Stimulated activated CD8-positive, alpha-beta memory T cell treated with anti-CD3 and anti-CD28 coated beads, Interleukin-12 subunit alpha, Interleukin-12 subunit beta, amount 100 ng/mL, for 4 hours (primary cell): ENCODE results near the gene CD99L2.

ENCODE experiments used
- DNase-seq: peaks from one replicate; pipeline ENCODE4 v3.0.0-alpha.2; 2020; ENCODE audit warnings: low read depth

CD99L2 gene

DNA sequence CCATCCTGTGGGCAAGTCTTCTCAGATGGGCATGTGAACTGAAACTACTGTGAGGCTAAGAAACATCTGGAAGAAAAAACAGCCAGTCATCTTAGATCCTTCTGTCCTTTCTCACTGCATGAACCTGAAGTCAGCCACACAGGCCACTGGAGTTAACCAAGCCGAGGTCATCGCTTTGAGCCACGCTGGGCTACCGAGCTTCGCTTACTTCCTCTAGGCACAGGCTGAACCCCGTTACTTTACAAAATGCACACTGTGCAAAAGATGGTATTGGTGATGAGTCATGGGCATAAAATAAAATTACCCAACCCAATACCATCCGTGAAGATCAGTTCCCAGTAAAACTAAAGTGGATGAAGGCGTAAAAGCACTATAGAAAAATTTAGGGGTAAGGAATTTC is 119.1 kb downstream of the CD99L2 start:
- DNase-seq: no peak

DNA sequence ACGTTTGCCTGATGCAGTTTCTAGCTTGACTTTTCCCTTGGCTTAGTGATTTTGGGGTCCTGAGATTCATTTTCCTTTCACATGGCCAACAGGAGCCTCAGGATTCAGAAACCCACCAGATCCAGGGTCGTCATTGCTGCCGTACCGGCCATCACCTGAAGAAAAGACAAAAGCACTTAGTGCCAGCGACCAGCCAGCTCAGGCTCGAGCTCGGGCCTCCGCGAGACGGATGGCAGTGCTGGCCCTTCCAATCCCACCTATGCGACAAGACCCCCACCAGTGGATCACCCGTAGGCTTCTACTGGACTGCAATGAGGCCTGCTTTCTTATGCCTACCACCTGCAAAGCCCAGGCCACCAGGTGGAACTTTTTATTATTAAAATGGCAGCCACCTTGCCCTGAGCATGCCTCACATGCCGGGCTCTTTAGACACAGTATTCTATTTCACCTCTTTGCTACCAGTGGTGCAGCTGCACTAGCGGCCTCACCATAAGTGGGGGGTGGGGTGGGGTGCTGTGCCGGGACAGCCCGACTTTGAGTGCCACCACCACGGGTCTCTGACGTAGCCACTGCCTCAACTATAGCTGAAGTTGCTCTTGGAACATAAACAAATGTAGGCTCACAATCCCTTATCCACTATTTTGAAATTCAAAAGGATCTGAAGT is 121.0 kb downstream of the CD99L2 start:
- no peak for DNase-seq

DNA sequence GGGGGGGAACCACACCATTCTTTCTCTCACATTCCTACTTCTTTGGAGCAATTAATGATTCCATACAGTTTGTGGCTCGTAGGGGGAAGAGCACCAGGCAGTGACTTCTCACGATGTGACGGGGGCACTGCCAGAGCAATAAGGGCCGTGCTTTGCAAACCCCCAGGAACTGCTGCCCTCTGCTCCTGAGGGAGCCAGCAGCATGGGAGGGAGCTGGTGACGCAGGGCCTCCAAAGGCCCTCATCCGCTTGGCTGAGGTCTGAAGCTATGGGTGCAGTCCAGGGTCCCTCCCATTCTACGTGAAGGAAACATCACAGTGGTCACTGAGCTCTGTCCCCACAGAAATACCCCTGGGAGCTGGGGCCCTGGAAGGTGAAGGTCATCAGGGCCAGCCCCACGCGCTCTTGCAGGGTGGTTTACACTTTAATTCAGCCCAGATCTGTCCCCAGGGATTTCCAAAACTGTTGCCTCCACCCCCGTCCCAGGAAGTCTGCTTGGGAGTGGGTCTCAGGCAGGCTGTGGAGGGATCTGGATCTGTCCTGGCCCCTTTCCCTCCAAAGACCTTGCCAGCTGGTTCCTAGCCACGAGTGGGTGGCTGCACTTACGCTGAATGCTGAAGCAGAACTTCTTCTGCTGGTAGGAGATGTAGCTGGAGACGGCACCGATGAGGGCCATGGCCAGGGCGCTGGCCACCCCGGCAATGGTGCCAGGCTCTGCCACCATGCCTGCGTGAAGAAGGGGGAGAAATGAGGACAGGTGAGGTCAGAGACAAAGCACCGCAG is 122.7 kb downstream of the CD99L2 start:
- no peak for DNase-seq

DNA sequence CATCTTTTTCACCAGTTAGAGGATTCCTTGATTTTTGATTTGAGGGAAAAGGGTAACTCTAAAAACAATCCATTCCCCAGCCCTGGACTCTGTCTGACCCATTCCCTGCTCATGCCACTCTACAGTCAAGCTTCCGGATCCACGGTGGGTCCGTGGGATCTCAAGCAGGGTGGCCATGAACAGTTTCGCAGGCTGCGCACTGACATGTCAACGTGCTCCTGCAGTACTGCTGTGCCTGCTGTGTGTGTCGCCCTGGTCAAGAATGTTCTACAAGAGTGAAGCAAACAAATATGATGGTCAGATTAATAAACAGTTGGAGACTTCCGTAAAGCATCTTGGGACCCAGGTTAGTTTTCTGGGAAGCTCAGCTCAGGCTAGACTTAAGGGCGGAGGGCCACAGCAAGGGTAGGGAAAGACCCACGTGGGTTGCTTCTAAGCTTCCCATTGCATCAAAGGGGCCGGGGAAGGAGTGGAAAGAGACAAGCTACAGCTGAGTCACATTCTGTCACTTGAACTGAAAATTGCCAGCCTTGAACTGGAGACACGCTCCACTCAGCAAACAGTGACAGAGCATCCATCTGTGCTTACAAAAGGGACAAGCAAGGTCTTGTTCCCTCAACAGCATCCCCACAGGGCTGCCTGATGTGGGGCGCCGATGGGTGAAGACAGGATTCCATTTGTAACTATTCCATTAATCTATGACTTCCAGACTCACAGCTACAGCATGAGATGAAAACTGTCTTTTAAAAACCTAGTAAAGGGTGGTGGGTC is 123.5 kb downstream of the CD99L2 start:
- no peak for DNase-seq

DNA sequence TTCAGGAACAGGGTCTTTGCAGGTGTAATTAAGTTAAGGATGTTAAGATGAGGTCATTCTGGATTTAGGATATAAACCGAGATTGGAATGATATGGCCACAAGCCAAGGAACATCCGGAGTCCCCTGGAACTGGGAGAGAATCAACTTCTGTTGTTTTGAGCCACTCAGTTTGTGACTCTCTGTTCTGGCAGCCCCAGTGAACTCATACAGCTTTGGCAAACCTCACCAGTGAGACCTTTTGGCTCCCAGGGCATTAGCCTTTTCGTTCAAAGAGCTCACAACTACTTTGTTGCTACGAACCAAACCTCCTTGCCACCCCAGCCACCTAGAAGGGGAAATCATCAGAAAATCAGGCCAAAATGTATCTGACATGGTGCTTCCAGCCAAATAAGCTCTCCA is 124.8 kb downstream of the CD99L2 start:
- DNase-seq: no peak

DNA sequence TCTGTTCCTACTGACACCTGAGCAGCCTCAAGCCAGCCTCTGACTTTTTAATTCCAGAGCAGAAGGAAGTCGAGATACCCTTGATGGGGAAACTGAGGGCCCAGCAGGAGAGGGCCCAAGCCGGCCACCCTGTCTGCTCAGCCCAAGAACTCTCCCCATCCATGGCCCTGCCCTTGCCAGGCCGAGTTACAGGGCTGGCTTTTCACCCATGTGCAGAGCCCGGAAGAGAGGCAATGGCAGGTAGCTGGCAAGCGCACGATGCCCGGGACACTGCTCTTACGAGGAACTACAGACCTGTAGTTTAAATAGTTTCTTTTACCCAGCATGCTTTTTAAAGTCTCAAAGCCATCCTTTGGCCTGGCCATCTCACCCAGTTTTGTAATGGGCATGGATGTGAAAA is 125.4 kb downstream of the CD99L2 start:
- DNase-seq: no peak

DNA sequence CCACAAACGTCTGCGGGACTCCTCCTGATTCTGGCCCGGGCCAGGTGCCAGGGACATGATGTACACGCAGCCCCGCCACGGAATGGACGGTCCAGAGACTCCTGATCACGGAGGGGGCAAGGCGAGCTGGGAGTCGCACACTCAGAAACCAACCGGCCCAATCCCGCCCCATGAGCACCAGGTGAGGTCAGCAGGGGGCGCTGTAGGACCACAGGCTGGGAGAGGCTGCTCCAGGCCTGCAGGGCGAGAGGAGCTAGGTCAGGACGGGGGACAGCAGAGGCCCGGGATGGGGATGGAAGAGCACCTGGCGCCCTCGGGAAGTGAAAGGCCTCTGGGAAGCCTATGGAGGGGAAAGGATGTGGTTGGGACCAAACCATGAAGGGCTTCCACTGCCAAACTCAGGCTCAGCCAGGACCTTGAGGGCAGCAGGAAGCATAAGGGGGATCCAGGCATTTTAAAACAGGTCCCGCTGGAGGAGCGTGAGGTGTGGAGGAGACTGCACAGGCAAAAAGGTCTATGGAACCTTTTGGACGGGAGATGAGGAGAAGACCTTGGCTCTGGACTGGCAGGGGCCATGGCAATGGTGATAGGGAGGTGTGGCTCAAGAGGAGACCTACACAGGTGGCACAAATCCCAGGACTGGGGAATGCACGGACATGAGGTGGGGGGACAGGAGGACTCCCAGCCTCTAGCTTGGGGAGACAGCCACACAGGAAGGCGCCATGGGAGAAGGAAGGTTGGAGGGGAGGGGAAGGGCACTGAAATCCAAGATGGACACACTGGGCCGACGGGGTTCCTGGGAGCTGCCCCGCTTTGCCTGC is 126.1 kb downstream of the CD99L2 start:
- peak; percentile 34 for DNase-seq

DNA sequence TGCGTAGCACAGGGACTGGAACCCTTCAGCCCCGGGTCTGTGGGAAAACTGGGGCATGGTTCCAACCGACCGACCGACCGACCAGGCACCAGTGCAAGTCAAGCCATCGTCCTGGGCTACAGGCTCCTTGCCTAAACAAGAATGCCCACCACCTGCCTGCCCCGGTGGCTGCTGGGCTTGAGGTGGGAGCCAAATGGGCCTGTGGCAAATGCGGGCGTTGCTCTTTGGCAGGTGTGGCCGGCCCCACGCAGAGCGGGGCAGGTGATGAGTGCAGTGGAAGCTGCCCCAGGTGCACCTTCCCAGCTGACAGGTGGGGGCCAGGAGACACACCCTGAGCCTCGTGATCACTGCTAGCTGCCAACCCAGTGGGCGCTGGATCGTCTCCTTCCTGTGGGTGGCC is 127.4 kb downstream of the CD99L2 start:
- no peak for DNase-seq

DNA sequence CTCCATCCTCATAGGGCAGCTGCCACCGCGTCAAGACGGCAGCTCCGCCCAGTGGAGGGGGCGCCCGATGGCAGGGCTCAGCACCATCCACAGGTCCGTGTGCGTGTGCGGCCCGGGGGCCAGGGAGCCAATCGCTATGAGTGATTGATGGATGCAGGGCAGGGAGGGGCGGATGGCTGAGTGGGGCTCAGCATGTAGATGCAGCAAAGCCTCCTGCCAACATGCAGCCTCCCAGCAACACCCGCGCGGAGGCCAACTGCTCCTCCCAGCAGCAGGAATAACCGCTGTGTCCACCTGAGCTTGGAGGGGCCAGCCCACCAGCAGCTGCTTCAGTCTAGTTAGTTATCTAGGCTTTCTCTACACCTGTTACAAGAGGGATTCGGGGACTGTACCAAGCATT is 127.8 kb downstream of the CD99L2 start:
- DNase-seq: no peak

DNA sequence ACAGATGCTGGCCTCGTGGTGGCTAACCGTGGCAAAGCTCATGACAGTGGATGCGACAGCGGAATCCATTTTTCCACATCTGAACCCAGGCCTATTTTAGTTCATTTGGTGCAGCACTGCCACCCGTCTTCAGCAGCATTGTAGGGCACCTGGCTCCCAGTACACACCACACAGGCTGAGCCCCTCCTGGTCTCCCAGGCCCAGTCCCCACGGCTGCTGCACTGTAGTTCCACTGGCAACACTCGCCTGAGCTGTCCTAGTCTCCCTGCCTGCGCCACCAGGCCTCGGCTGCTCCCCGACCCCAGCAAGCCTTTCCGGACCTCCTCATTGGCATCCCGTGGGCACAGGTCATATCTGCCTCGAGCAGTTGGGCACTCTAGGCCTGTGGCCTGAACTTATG is 129.1 kb downstream of the CD99L2 start:
- no peak for DNase-seq

DNA sequence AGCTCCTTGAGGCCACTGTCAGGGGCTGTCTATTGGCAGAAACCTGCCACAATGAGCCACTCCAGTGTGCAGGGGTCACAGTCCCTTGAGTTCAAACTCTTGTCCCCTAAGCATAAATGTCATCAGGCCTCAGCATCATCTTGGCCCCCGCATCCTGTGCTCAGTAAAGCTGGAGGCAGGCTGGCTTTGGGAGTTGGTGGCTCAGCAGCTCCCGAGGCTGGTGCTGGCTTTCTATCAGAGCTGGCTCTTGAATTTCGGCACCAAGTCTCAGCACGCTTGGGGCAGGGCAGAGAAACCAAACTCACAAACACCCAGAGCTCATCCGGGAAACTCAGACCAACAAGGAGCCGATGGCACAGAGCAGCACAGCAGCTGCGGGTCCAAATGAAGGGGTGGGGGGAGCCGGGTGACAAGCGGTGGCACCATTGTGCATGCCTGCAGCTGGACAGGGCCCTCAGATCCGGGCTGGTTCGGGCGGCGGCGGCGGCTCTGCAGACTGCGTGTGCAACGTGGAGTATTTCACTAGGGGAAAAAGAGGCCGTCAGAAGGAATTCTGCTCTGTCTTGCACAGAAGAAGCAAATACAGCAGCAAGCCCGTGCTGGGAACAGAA is 129.8 kb downstream of the CD99L2 start:
- no peak for DNase-seq

DNA sequence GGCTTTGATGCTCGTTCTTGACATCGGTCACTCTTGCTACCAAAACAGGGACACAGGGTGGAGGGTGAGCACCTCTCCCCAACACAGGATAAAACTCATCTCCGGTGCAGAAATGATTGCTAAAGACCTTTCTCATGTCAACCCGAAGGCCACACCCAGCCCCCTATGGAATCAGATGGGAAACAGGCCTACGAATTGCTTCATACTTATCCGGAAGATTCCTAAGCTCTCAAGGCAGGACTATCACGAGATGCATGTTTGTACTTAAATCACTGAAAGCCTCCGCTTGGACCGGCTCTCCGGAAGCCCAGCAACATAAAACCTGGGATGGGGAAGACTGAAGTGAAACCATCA is 130.4 kb downstream of the CD99L2 start:
- no peak for DNase-seq

DNA sequence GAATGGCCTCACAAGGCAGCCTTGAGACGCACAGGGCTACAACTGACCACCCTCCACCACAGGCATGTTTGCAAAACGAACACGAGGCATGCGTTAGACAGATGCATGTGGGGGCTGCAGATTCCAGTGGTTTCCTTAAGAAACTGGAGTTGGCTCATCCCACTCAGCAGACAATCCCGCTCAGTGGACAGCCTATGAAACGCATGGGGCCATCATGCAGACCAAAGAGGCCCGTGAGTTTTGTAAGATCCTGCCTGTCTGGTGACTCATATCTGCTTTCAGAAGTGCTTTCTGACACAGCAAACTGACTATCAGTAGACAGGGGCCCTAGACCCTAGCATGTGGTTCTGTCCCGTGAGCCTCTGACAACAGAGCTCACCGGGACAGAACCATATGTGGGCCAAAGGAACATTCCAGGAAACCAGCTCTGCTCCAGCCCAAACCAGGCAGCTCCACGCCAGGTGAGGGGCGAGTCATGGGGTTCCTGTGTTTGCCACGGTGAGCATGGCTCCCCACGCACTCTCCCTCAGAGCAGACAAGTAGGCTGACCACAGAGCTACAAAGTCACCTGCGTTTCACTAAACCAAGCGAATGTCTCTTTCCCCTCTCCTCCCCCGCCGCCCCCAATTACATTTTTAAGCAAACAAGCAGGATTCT is 130.9 kb downstream of the CD99L2 start:
- DNase-seq: no peak

DNA sequence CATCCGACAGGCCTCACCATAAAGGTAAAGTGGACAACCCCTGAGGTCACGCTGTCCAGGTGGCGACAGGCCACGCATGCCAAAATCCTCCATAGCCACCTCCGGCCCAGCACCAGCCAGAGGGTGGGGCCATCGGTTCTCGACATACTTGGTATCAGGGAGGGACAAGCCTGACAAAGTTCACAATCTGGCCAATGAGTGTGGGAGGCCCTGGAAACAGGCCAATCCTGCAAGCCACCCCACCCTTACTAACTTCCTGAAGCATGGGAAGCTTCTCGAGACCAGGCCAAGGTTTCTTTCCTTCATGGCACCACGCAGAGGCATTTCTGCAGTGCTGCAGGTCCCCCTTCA is 131.4 kb downstream of the CD99L2 start:
- no peak for DNase-seq

DNA sequence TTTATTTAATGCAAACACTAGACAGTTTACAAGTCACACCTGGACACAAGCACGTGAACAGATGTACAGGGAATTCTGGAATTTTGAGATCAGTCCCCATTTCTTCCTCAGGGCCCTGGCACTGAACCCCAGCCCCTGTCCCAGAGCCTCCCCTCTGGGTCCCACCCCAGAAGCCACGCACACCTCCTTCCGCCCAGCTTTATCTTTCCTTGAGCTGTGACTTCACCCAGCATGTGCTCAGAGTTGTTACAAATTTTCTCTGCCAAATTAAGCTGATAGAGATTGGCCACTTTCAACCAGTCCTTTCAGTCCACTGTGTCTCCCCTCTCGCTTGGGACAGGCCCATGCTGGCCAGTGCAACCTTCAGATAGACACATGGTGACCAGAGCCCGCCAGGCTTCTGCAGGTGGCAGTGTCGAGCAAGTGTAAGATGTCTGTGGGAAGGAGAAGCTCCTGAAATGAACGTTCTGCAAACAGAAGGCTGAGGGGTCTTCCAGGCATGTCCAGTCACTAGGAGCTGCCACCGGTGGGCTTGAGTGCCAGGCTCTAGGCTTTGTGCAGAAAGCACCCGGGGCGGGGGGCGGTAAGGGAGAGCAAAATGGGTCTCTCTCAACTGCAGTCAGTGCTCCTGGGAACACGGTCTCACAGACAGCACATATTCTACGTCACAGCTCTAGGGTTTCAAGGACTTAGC is 132.0 kb downstream of the CD99L2 start:
- DNase-seq: no peak

DNA sequence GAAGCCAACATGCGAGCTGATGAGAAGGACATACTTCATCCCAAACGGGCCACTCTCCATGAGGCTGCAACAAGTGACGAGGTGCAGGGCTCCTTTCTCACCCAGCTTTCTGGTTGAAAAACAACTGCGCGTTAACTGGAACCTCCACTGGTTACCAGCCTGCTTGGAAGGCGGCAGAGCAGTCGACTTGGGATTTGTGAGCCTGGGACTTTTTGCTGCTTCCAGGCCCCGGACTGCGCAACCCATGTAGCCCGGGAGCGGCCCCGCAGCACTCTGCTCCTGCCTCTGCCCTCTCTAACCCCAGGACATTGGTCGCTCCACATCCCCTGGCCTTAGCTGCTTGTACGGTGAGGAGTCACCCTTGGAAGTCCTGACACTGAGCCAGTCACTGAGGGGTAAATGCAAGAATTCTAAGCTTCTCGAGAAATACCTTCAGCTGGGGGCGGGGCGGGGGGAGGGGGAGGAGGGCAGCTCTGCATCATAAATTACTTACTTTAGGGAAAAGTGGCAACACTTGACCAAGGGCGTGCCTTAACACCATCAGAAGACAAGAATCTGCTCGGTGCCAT is 132.6 kb downstream of the CD99L2 start:
- no peak for DNase-seq

DNA sequence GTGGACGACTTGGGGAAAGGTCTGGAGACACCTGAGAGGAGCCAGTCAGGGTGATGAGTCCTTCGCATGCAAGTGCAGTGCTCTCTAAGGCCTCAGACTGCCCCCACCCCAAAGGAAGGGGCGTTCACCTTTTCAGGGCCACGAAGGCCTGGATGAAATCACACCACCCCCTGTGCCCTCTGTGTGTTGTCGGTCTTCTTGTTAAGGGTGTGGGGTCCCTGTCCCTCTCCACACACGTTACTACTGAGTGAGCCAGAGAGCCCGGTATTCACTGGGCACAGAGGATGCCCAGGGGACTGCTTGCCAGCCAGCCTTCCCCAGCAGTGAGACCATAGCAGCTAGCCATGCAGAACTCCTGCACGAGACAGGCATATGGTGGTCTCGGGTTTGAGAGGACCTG is 133.2 kb downstream of the CD99L2 start:
- DNase-seq: no peak

DNA sequence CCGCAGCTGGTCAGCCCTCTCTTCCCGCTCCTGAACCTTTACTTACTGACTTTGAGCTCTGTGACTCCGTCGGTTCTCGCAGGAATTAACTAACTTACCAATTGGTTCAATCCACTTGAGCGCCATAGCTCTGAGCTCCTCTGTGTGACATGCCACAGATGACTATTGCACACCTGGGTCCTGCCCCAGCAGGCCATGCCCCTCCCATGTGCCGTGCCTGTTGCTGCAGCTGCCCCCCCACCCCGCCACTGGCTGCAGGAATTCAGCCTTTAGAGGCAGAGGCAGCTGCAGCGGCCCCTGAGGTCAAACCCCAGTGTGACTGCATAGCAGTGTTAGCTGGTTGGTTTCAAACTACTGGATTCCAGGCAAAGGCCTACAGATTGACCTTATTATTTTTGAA is 134.7 kb downstream of the CD99L2 start:
- no peak for DNase-seq

DNA sequence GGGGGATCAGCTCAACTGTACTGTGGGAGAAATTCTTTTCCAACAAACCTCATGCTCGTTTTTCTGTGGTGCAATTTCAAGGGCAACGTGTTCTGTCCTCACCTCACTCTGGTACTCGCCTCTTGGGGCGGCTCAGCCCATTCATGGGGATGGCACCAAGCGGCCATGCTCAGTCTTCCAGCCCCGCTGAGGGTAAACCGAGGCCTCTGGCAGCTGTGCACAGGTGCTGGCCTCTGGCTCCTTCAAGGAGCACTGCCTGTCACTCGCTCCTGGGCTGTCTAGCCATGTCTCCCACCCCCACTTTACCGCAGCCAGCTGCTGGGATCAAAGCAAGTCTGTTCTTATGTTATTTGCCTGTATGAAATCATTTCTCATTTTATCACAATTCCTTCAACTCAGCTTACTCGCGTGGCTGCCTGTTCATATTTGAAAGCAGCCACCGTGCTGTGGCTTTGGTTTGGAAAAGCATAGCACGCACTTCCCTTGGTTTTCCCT is 135.1 kb downstream of the CD99L2 start:
- DNase-seq: no peak
